SK-N-MC (cell line): ENCODE results near the gene SELENOS.

ENCODE experiments used
- EZH2 ChIP-seq: fragments of 200-600 bp; sonication (generic); IDR thresholded peaks from one replicate; pipeline ENCODE4 v1.6.1; 2017; ENCODE audit warnings: antibody characterized with exemption
- POLR2AphosphoS5 ChIP-seq: IDR thresholded peaks from 2 replicates; pipeline ENCODE4 v1.6.1; 2012; ENCODE audit warnings: mild to moderate bottlenecking, low read depth, low read length, borderline replicate concordance

- TF ChIP-seq POLR2AphosphoS5 (no peak), EZH2 (no peak)
Observed at GRCh38 chr15:101288905-101289513, 11.7 kb upstream of the SELENOS start.
